ENCODE data around the gene FBH1. TPM values are rescaled to one million over a fixed set of nuclear protein-coding genes. Genes with fewer than 3 reads are reported as not detected.
A peak's percentile ranks its signal among the peaks of the same experiment; 100 is the strongest.

Gene FBH1
- total and polyA plus RNA-seq, 7 donors, result 32.4 to 59.3 (median 43.2) TPM

- TF ChIP-seq, protein P1, sequence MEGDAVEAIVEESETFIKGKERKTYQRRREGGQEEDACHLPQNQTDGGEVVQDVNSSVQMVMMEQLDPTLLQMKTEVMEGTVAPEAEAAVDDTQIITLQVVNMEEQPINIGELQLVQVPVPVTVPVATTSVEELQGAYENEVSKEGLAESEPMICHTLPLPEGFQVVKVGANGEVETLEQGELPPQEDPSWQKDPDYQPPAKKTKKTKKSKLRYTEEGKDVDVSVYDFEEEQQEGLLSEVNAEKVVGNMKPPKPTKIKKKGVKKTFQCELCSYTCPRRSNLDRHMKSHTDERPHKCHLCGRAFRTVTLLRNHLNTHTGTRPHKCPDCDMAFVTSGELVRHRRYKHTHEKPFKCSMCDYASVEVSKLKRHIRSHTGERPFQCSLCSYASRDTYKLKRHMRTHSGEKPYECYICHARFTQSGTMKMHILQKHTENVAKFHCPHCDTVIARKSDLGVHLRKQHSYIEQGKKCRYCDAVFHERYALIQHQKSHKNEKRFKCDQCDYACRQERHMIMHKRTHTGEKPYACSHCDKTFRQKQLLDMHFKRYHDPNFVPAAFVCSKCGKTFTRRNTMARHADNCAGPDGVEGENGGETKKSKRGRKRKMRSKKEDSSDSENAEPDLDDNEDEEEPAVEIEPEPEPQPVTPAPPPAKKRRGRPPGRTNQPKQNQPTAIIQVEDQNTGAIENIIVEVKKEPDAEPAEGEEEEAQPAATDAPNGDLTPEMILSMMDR (IDR thresholded peaks at IDR 0.05), result no peak
- no peaks in the 10 kb centered on the region for H3K9me3 ChIP-seq
- no peak overlapping the region for H3K4me3 ChIP-seq
- H3K4me1 ChIP-seq, result peaks cover 8% of the 10 kb centered on the region
- H3K36me3 ChIP-seq (ENCODE audit: insufficient read depth in 1 of 2, low read depth in 1 of 2), result peaks cover 8 to 100% of the 10 kb centered on the region in 2 donors
- WGBS, 3 donors, result 82 to 88% (median 82%) methylated on average over 8 of the region's 8 CpGs
- DNase-seq (no peak), ATAC-seq (no peak)
- H3K27ac ChIP-seq, result no peak overlapping the region
- H3K27me3 ChIP-seq (ENCODE audit: insufficient read depth in 3 of 3, low read length in 2 of 3), result no peaks in the 10 kb centered on the region
- intact Hi-C loops (cut with DNase I), result no loop called here
Measured at GRCh38 chr10:5882961-5883360, 7.1 kb upstream of the FBH1 start.

GRCh38 chr10:5885619-5886018 lies 4.4 kb upstream of the FBH1 start:
- peaks cover 8 to 74% of the 10 kb centered on the region in 2 donors for H3K36me3 ChIP-seq (ENCODE audit: insufficient read depth in 1 of 2, low read depth in 1 of 2)
- H3K4me1 ChIP-seq, result peaks cover 15% of the 10 kb centered on the region
- WGBS, 3 donors, result 94 to 96% (median 94%) methylated on average over 5 of the region's 5 CpGs
- no peaks in the 10 kb centered on the region for H3K27me3 ChIP-seq (ENCODE audit: insufficient read depth in 3 of 3, low read length in 2 of 3)
- DNase-seq (no peak), ATAC-seq (no peak)
- H3K27ac ChIP-seq, result no peak overlapping the region
- TF ChIP-seq, protein P1 (IDR thresholded peaks at IDR 0.05), result no peak
- H3K9me3 ChIP-seq, result no peaks in the 10 kb centered on the region
- no peak overlapping the region for H3K4me3 ChIP-seq
- intact Hi-C loops (cut with DNase I), result no loop called here

DNA sequence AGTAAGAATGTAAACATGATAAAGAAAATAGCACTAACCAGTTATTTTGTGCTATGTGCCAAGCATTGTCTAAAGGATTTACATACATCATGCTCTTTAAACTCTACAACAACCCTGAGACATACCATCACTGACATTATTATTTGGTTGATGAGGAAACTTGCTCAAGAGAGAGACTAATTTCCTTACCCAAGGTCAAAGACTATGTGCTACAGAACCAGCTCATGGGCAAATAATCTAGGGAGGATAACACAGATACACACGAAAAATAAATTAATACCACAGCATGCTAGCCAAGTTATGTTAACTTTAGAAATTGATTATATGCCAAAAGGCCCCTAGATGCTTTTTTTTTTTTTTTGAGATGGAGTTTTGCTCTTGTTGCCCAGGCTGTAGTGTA lies 3.0 kb upstream of the FBH1 start:
- H3K9me3 ChIP-seq, result no peaks in the 10 kb centered on the region
- 33 to 55% (median 49%) methylated on average over 1 of the region's 1 CpG for WGBS, 3 donors
- ATAC-seq (no peak), DNase-seq (no peak)
- peaks cover 7 to 59% of the 10 kb centered on the region in 2 donors for H3K36me3 ChIP-seq (ENCODE audit: insufficient read depth in 1 of 2, low read depth in 1 of 2)
- TF ChIP-seq, protein P1 (IDR thresholded peaks at IDR 0.05), result no peak
- peaks cover 28% of the 10 kb centered on the region for H3K4me1 ChIP-seq
- H3K27me3 ChIP-seq (ENCODE audit: insufficient read depth in 3 of 3, low read length in 2 of 3), result no peaks in the 10 kb centered on the region
- no peak overlapping the region for H3K4me3 ChIP-seq
- no peak overlapping the region for H3K27ac ChIP-seq
- intact Hi-C loops (cut with DNase I), result no loop called here

DNA sequence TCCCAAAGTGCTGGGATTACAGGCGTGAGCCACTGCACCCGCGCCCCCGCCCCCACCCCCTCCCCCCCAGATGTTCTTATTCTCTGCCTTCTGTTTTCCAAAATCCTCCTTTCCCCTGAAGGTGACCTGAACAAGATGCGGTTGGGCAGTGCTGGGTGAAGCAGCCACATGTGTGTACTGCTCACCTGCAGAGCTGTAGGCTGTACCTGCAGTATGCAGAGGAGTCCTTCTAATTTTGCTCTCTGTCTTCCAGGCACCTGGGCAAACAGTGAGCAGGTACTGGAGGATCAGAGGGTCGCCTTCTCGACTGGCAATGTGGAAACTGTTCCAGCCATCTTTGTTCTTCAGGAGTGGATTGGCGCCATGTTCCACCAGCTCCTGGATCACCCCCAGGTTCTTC lies 2.4 kb upstream of the FBH1 start:
- no peak overlapping the region for H3K27ac ChIP-seq
- H3K4me1 ChIP-seq, result peaks cover 34% of the 10 kb centered on the region
- WGBS, 3 donors, result 91 to 98% (median 96%) methylated on average over 8 of the region's 8 CpGs
- H3K9me3 ChIP-seq, result no peaks in the 10 kb centered on the region
- H3K4me3 ChIP-seq, result peak overlapping the region; percentile 93
- ATAC-seq (no peak), DNase-seq (no peak)
- TF ChIP-seq, protein P1 (IDR thresholded peaks at IDR 0.05), result no peak
- intact Hi-C loops (cut with DNase I), result no loop called here
- H3K27me3 ChIP-seq (ENCODE audit: insufficient read depth in 3 of 3, low read length in 2 of 3), result no peaks in the 10 kb centered on the region
- peaks cover 5 to 53% of the 10 kb centered on the region in 2 donors for H3K36me3 ChIP-seq (ENCODE audit: insufficient read depth in 1 of 2, low read depth in 1 of 2)

GRCh38 chr10:5888351-5888750 lies 1.7 kb upstream of the FBH1 start:
- Histone ChIP-seq H3K4me3 (peak overlapping the region; percentile 93), H3K4me1 (peaks cover 41% of the 10 kb centered on the region), H3K36me3 (ENCODE audit: insufficient read depth in 1 of 2, low read depth in 1 of 2) (peaks cover 2 to 46% of the 10 kb centered on the region in 2 donors), H3K27ac (peak overlapping the region; percentile 89), H3K27me3 (ENCODE audit: insufficient read depth in 3 of 3, low read length in 2 of 3) (no peaks in the 10 kb centered on the region), H3K9me3 (no peaks in the 10 kb centered on the region)
- 27 to 28% (median 28%) methylated on average over 10 of the region's 10 CpGs for WGBS, 3 donors
- no peak for DNase-seq
- intact Hi-C loops (cut with DNase I), result no loop called here
- no peak for ATAC-seq
- TF ChIP-seq, protein P1 (IDR thresholded peaks at IDR 0.05), result no peak
